AG08395 (cell line): Measurements from ENCODE around the gene PDZD2.

Source experiments
- DNase-seq: peaks from one replicate; pipeline ENCODE4 v3.0.0; 2012; ENCODE audit warnings: mixed read lengths, low spot score

The PDZD2 gene

GRCh38 chr5:31976169-31976568 is 337.2 kb downstream of the PDZD2 start:
- DNase-seq = no peak

GRCh38 chr5:31981361-31981945 is 342.5 kb downstream of the PDZD2 start:
- DNase-seq = no peak

- DNase-seq = no peak
Measured at GRCh38 chr5:31982027-31982426, 343.1 kb downstream of the PDZD2 start.

GRCh38 chr5:31982621-31983020 is 343.7 kb downstream of the PDZD2 start:
- DNase-seq = no peak

GRCh38 chr5:31983851-31984250 is 344.9 kb downstream of the PDZD2 start:
- peak; percentile 72 for DNase-seq

GRCh38 chr5:31984691-31985090 is 345.8 kb downstream of the PDZD2 start:
- no peak for DNase-seq

GRCh38 chr5:31986101-31986500 is 347.2 kb downstream of the PDZD2 start:
- no peak for DNase-seq

- peak; percentile 76 for DNase-seq
Measured at GRCh38 chr5:31987985-31988710, 349.2 kb downstream of the PDZD2 start.

GRCh38 chr5:31990081-31990650 is 351.2 kb downstream of the PDZD2 start:
- no peak for DNase-seq

GRCh38 chr5:31990701-31991110 is 351.8 kb downstream of the PDZD2 start:
- DNase-seq = no peak

- DNase-seq = no peak
Measured at GRCh38 chr5:31992377-31992776, 353.4 kb downstream of the PDZD2 start.

- DNase-seq = peak; percentile 85
Measured at GRCh38 chr5:31993165-31993961, 354.4 kb downstream of the PDZD2 start.

- DNase-seq = no peak
Measured at GRCh38 chr5:31995006-31995405, 356.1 kb downstream of the PDZD2 start.

GRCh38 chr5:31995714-31996113 is 356.8 kb downstream of the PDZD2 start:
- no peak for DNase-seq

- no peak for DNase-seq
Measured at GRCh38 chr5:31996909-31997308, 358.0 kb downstream of the PDZD2 start.

- no peak for DNase-seq
Measured at GRCh38 chr5:31999470-31999869, 360.5 kb downstream of the PDZD2 start.

GRCh38 chr5:32000731-32001130 is 361.8 kb downstream of the PDZD2 start:
- no peak for DNase-seq

GRCh38 chr5:32001284-32001683 is 362.4 kb downstream of the PDZD2 start:
- DNase-seq = no peak

GRCh38 chr5:32001707-32002106 is 362.8 kb downstream of the PDZD2 start:
- DNase-seq = no peak

- no peak for DNase-seq
Measured at GRCh38 chr5:32002755-32003154, 363.8 kb downstream of the PDZD2 start.

- no peak for DNase-seq
Measured at GRCh38 chr5:32003981-32004380, 365.1 kb downstream of the PDZD2 start.

GRCh38 chr5:32004404-32004803 is 365.5 kb downstream of the PDZD2 start:
- DNase-seq = no peak

- DNase-seq = no peak
Measured at GRCh38 chr5:32008746-32009145, 369.8 kb downstream of the PDZD2 start.
